ENCODE data around the gene DOCK2.

The DOCK2 gene

DNA sequence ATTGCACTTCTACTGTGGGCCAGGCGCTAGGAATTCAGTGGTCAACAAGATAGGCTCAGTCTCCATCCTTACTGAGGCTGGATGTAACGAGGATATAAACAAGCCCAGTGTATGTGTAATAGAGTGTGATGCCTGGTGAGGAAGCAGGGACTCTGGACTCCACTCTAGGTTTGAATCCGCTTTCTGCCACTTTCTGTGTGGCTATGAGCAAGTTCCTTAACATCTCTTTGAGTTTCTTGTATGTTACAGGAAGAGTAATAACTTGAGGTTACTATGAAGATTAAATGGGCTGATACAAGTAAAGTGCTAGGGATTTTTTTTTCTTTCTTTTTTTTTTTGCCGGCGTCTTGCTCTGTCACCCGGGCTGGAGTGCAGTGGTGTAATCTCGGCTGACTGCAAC, 12.4 kb downstream of the DOCK2 start:
- no peak overlapping the region for H3K27ac ChIP-seq

DNA sequence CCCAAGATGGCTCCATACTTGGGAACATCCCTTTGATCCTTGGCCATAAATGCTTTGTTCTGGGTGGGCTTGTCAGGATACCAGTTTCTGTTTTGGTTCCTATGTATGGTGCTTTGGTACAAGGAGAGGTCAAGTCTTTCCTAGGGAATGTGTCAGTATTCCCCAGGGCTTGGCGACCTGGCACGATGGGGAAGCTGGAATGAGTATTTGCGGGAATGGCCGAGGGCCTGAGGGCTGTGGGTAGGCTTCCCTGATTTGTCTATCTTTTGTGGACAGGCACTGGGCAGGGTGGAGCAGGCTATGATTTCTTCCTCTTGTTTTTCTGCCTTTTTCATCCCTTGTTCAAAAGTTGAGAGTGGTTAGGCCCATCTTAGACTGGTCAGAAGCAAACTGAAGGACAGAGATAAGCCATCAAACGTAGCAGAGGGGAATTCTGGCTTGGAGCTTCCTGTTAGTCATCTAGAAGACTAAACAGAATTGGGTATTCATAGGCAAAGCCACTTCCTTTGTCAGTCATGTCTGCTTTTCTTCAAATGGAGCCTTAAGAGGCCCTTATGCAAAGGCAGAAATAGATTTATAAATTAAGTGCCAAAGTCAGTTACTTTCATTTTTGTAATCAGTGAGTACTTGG, 13.7 kb downstream of the DOCK2 start:
- DNase-seq (ENCODE audit: low spot score) = no peak
- H3K27ac ChIP-seq = peak overlapping the region in 1 of 2 donors; percentile 4
- TF ChIP-seq, protein P1, sequence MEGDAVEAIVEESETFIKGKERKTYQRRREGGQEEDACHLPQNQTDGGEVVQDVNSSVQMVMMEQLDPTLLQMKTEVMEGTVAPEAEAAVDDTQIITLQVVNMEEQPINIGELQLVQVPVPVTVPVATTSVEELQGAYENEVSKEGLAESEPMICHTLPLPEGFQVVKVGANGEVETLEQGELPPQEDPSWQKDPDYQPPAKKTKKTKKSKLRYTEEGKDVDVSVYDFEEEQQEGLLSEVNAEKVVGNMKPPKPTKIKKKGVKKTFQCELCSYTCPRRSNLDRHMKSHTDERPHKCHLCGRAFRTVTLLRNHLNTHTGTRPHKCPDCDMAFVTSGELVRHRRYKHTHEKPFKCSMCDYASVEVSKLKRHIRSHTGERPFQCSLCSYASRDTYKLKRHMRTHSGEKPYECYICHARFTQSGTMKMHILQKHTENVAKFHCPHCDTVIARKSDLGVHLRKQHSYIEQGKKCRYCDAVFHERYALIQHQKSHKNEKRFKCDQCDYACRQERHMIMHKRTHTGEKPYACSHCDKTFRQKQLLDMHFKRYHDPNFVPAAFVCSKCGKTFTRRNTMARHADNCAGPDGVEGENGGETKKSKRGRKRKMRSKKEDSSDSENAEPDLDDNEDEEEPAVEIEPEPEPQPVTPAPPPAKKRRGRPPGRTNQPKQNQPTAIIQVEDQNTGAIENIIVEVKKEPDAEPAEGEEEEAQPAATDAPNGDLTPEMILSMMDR (IDR thresholded peaks at IDR 0.05) = no peak
- no peak overlapping the region for H3K4me3 ChIP-seq

More for the DNA sequence above, 12.4 kb downstream of the DOCK2 start:
- TF ChIP-seq, protein P1 (IDR thresholded peaks at IDR 0.05) = no peak
- no peak overlapping the region for H3K4me3 ChIP-seq
- no peak for DNase-seq (ENCODE audit: low spot score)

DNA sequence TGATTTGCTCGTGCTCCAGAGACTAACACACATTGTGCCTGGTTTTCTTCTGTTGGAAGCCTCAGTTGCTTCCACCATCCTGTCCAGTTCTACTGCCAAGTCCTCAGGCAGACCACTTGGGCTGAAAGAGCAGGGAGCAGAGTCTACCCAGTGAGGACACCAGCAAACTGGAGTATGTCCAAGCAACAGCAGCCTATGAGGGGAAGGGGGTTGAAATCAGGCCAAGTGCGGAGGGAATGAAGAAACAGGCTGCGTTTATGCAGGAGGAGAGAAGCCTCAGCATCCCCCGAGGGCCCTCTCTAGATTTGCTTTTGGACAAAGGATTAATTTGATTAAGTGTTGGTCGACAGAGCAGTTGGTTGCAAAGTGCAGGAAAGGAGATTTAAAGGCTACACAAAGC, 14.5 kb downstream of the DOCK2 start:
- H3K27ac ChIP-seq = no peak overlapping the region
- H3K4me3 ChIP-seq = no peak overlapping the region
- no peak for DNase-seq (ENCODE audit: low spot score)
- TF ChIP-seq, protein P1 (IDR thresholded peaks at IDR 0.05) = no peak

DNA sequence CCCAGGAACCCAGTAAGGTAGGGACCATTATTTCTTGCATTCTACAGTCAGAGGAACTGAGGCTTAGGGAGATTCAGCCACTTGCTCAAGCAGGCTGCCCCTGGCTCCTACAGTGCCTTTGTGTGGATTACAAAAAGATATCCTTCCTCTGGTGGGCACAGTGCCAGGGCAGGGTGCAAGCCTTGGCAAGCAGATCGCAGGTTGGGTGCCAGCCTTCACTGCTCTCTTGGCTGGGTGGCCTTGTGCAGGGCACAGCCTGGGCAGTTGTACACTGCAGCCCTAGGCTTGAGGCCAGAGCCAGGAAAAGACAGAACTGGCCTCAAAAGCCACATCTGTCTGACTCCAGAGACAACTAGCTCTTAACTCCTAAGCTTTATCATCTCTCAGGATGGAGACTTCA, 15.0 kb downstream of the DOCK2 start:
- no peak overlapping the region for H3K4me3 ChIP-seq
- no peak overlapping the region for H3K27ac ChIP-seq
- DNase-seq (ENCODE audit: low spot score) = no peak
- TF ChIP-seq, protein P1 (IDR thresholded peaks at IDR 0.05) = no peak

DNA sequence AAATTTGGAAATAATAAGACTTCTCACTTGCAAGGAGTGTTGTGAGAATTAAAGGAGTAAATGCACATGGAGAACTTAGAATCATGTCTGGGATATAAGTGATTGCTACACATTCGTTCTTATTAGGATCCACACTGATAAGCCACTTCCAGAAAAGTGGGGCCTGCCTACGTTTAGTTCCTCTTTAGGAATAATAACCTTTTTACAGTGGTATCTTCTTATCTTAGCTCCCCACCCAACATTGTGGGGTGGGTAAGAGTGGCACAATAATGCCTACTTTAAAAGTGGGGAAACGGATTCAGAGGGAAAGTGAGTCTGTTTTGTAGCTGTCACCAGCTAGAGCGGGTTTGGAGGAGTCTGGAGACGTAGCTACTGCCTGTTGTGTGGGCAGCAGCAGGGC, 16.0 kb downstream of the DOCK2 start:
- H3K4me3 ChIP-seq = no peak overlapping the region
- TF ChIP-seq, protein P1 (IDR thresholded peaks at IDR 0.05) = no peak
- H3K27ac ChIP-seq = no peak overlapping the region
- DNase-seq (ENCODE audit: low spot score) = no peak

DNA sequence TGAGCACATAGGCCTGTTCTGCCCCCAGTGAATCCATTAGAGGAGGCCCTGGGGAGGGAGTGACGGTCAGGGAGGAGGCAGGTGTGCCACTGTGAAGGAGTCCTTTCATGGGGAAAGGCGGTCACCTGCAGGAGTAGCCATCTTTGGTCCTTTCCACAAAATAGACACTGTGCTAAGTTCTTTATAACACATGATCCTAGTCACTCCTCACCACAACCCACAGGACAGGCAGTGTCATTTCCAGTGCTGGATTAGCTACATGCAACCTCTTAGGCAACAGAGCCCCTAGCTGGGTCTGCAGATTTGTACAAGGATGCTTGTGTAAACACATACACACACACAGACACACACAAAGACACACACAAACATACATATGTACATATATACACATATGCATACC, 18.3 kb downstream of the DOCK2 start:
- no peak for DNase-seq (ENCODE audit: low spot score)
- Histone ChIP-seq H3K4me3 (no peak overlapping the region), H3K27ac (no peak overlapping the region)
- TF ChIP-seq, protein P1 (IDR thresholded peaks at IDR 0.05) = no peak

DNA sequence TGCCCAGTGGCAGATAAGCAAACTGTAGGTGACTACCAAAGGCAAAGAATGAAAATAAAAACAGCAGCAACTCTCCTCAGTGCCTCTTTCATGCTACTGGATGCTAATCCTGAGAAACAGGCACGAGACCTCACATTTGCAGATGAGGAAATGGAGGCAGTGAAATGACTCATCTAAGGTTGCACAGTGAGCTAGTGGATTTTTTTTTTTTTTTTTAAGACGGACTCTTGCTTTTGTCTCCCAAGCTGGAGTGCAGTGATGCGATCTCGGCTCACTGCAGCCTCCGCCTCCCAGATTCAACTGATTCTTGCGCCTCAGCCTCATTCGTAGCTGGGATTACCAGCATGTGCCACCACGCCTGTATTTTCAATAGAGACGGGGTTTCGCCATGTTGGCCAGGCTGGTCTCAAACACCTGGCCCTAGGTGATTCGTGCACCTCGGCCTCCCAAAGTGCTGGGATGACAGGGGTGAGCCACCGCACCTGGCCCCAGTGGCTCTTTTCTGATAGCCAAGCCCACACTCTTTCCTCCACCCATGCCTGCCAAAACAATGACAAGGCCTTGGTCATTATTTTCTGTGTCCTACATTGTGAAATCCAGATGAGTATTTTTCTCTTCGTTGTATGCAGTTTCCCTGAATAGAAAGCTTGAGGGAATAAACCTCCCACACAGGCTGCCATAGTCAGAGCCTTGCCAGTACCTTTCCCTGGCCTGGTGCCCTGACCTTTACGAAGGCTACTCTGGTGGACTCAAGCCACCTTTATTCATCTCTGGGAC, 19.2 kb downstream of the DOCK2 start:
- TF ChIP-seq, protein P1 (IDR thresholded peaks at IDR 0.05) = no peak
- H3K4me3 ChIP-seq = no peak overlapping the region
- DNase-seq (ENCODE audit: low spot score) = no peak
- no peak overlapping the region for H3K27ac ChIP-seq
